HG03520 (cell line): Measurements from ENCODE around the gene BTG1.
"Not testable (repeated sequence)": the region's sequence is repeated elsewhere in the genome, so short reads cannot be mapped to it uniquely, and the experiment has no call there.

Source experiments
- ATAC-seq: cut with Tn5 transposase; IDR thresholded peaks from one replicate; pipeline ENCODE4 v1.9.1; 2021; ENCODE audit warnings: mild to moderate bottlenecking, moderate library complexity; ENCODE audit not compliant: unreplicated experiment

Gene BTG1

GRCh38 chr12:92151916-92152315 is 6.3 kb upstream of the BTG1 start:
- ATAC-seq, result no peak

- ATAC-seq, result no peak
These were observed 3.9 kb upstream of the BTG1 start for GRCh38 chr12:92149563-92149962.

- no peak for ATAC-seq
These were observed 1.8 kb upstream of the BTG1 start for GRCh38 chr12:92147491-92147890.

GRCh38 chr12:92146497-92147224 is 1.0 kb upstream of the BTG1 start:
- ATAC-seq, result no peak

- ATAC-seq, result peak; percentile 5
These were observed 240 bp downstream of the BTG1 start for GRCh38 chr12:92145481-92145730.

- no peak for ATAC-seq
These were observed 790 bp downstream of the BTG1 start for GRCh38 chr12:92144631-92145480.

- ATAC-seq, result peak; percentile 21
These were observed 1.7 kb downstream of the BTG1 start for GRCh38 chr12:92143686-92144630.

GRCh38 chr12:92143258-92143657 is 2.4 kb downstream of the BTG1 start:
- no peak for ATAC-seq

GRCh38 chr12:92142251-92142926 is 3.3 kb downstream of the BTG1 start:
- no peak for ATAC-seq

- no peak for ATAC-seq
These were observed 4.0 kb downstream of the BTG1 start for GRCh38 chr12:92141591-92142121.

GRCh38 chr12:92140896-92141536 is 4.6 kb downstream of the BTG1 start:
- no peak for ATAC-seq

- ATAC-seq, result no peak
These were observed 5.5 kb downstream of the BTG1 start for GRCh38 chr12:92140156-92140555.

- ATAC-seq, result no peak
These were observed 6.0 kb downstream of the BTG1 start for GRCh38 chr12:92139634-92140150.

GRCh38 chr12:92138626-92139025 is 7.0 kb downstream of the BTG1 start:
- ATAC-seq, result no peak

GRCh38 chr12:92138144-92138543 is 7.5 kb downstream of the BTG1 start:
- ATAC-seq, result no peak

- ATAC-seq, result no peak
These were observed 8.5 kb downstream of the BTG1 start for GRCh38 chr12:92136965-92137721.

GRCh38 chr12:92136026-92136730 is 9.5 kb downstream of the BTG1 start:
- no peak for ATAC-seq

GRCh38 chr12:92135541-92135940 is 10.1 kb downstream of the BTG1 start:
- ATAC-seq, result not testable (repeated sequence)
